Measurements from ENCODE around the gene SC5D. TPM values are rescaled to one million over a fixed set of nuclear protein-coding genes. Genes with fewer than 3 reads are reported as not detected.

SC5D gene
- total RNA-seq, 4 donors from 2014 or later = 16.3 to 43.4 (median 29.8) TPM

- 84% methylated on average over 4 of the region's 4 CpGs for WGBS
- no peaks in the 10 kb centered on the region for H3K9me3 ChIP-seq
- H3K27ac ChIP-seq = no peak overlapping the region
- no peak overlapping the region for H3K4me3 ChIP-seq
- H3K4me1 ChIP-seq = no peaks in the 10 kb centered on the region
- TF ChIP-seq, protein P1, sequence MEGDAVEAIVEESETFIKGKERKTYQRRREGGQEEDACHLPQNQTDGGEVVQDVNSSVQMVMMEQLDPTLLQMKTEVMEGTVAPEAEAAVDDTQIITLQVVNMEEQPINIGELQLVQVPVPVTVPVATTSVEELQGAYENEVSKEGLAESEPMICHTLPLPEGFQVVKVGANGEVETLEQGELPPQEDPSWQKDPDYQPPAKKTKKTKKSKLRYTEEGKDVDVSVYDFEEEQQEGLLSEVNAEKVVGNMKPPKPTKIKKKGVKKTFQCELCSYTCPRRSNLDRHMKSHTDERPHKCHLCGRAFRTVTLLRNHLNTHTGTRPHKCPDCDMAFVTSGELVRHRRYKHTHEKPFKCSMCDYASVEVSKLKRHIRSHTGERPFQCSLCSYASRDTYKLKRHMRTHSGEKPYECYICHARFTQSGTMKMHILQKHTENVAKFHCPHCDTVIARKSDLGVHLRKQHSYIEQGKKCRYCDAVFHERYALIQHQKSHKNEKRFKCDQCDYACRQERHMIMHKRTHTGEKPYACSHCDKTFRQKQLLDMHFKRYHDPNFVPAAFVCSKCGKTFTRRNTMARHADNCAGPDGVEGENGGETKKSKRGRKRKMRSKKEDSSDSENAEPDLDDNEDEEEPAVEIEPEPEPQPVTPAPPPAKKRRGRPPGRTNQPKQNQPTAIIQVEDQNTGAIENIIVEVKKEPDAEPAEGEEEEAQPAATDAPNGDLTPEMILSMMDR (IDR thresholded peaks at IDR 0.05) = no peak
- no peak for TF ChIP-seq POLR2AphosphoS5 (IDR thresholded peaks at IDR 0.05)
- no peak for TF ChIP-seq POLR2A (IDR thresholded peaks at IDR 0.05)
- TF ChIP-seq EP300 (IDR thresholded peaks at IDR 0.05) = no peak
- no peaks in the 10 kb centered on the region for H3K36me3 ChIP-seq
- H3K27me3 ChIP-seq = no peaks in the 10 kb centered on the region
- no peak for DNase-seq (ENCODE audit: low spot score in 2 of 2)
Measured at GRCh38 chr11:121274332-121274991, 18.1 kb upstream of the SC5D start.

- no peak for TF ChIP-seq POLR2A (IDR thresholded peaks at IDR 0.05)
- no peak for TF ChIP-seq EP300 (IDR thresholded peaks at IDR 0.05)
- TF ChIP-seq POLR2AphosphoS5 (IDR thresholded peaks at IDR 0.05) = no peak
- WGBS = 95% methylated on average over 4 of the region's 5 CpGs
- no peak overlapping the region for H3K4me3 ChIP-seq
- H3K36me3 ChIP-seq = no peaks in the 10 kb centered on the region
- H3K27me3 ChIP-seq = peaks cover 5% of the 10 kb centered on the region
- H3K4me1 ChIP-seq = peaks cover 4% of the 10 kb centered on the region
- no peak for DNase-seq (ENCODE audit: low spot score in 2 of 2)
- H3K27ac ChIP-seq = peak overlapping the region; percentile 54
- no peaks in the 10 kb centered on the region for H3K9me3 ChIP-seq
Measured at GRCh38 chr11:121281698-121282097, 10.9 kb upstream of the SC5D start.

GRCh38 chr11:121282386-121282785 lies 10.2 kb upstream of the SC5D start:
- Histone ChIP-seq H3K9me3 (no peaks in the 10 kb centered on the region), H3K4me1 (peaks cover 4% of the 10 kb centered on the region), H3K27me3 (peaks cover 5% of the 10 kb centered on the region), H3K36me3 (no peaks in the 10 kb centered on the region), H3K4me3 (no peak overlapping the region), H3K27ac (no peak overlapping the region)
- DNase-seq (ENCODE audit: low spot score in 2 of 2) = no peak
- WGBS = 82% methylated on average over 4 of the region's 4 CpGs
- TF ChIP-seq POLR2AphosphoS5 (IDR thresholded peaks at IDR 0.05) = no peak
- TF ChIP-seq, protein P1 (IDR thresholded peaks at IDR 0.05) = no peak
- no peak for TF ChIP-seq EP300 (IDR thresholded peaks at IDR 0.05)
- TF ChIP-seq POLR2A (IDR thresholded peaks at IDR 0.05) = no peak

- DNase-seq (ENCODE audit: low spot score in 2 of 2) = no peak
- Histone ChIP-seq H3K27ac (no peak overlapping the region), H3K4me3 (no peak overlapping the region), H3K36me3 (no peaks in the 10 kb centered on the region), H3K27me3 (peaks cover 5% of the 10 kb centered on the region), H3K9me3 (no peaks in the 10 kb centered on the region), H3K4me1 (peaks cover 4% of the 10 kb centered on the region)
- TF ChIP-seq POLR2AphosphoS5 (IDR thresholded peaks at IDR 0.05) = no peak
- TF ChIP-seq, protein P1 (IDR thresholded peaks at IDR 0.05) = no peak
- TF ChIP-seq POLR2A (IDR thresholded peaks at IDR 0.05) = no peak
- TF ChIP-seq EP300 (IDR thresholded peaks at IDR 0.05) = no peak
- 92% methylated on average over 4 of the region's 4 CpGs for WGBS
Measured at GRCh38 chr11:121282886-121283502, 9.6 kb upstream of the SC5D start.

GRCh38 chr11:121291319-121291718 lies 1.3 kb upstream of the SC5D start:
- peaks cover 20% of the 10 kb centered on the region for H3K4me1 ChIP-seq
- H3K4me3 ChIP-seq = no peak overlapping the region
- H3K36me3 ChIP-seq = no peaks in the 10 kb centered on the region
- 68% methylated on average over 3 of the region's 3 CpGs for WGBS
- no peaks in the 10 kb centered on the region for H3K27me3 ChIP-seq
- TF ChIP-seq POLR2A (IDR thresholded peaks at IDR 0.05) (no peak), EP300 (IDR thresholded peaks at IDR 0.05) (no peak), POLR2AphosphoS5 (IDR thresholded peaks at IDR 0.05) (no peak)
- TF ChIP-seq, protein P1 (IDR thresholded peaks at IDR 0.05) = no peak
- no peak overlapping the region for H3K27ac ChIP-seq
- DNase-seq (ENCODE audit: low spot score in 2 of 2) = no peak
- H3K9me3 ChIP-seq = no peaks in the 10 kb centered on the region
